Measurements from ENCODE around the gene SH3RF3.

DNA sequence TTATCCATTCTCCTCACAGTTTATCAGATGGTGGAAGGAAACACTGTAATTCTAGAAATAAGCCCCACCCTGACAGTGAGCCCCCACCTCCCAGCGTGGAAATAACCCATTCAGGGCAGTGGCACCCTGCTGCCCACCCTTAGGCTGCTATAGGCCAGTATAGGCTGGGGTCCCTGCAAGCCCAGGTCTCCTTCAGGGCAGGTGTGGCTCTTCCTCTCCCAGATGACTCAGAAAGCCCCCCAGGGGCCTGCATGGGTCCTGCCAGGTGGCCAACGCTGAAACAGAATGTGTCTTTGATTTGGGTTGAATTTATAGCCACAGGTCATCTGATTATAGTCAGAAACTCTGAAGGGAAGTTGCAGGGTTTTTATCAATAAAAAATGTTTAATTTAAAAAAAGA lies 136.4 kb downstream of the SH3RF3 start:
- TF ChIP-seq FOXM1 (IDR thresholded peaks at IDR 0.05; ENCODE audit: low read depth) = no peak
- TF ChIP-seq, protein P1, sequence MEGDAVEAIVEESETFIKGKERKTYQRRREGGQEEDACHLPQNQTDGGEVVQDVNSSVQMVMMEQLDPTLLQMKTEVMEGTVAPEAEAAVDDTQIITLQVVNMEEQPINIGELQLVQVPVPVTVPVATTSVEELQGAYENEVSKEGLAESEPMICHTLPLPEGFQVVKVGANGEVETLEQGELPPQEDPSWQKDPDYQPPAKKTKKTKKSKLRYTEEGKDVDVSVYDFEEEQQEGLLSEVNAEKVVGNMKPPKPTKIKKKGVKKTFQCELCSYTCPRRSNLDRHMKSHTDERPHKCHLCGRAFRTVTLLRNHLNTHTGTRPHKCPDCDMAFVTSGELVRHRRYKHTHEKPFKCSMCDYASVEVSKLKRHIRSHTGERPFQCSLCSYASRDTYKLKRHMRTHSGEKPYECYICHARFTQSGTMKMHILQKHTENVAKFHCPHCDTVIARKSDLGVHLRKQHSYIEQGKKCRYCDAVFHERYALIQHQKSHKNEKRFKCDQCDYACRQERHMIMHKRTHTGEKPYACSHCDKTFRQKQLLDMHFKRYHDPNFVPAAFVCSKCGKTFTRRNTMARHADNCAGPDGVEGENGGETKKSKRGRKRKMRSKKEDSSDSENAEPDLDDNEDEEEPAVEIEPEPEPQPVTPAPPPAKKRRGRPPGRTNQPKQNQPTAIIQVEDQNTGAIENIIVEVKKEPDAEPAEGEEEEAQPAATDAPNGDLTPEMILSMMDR (IDR thresholded peaks at IDR 0.05) = no peak
- no peak for TF ChIP-seq RCOR1 (IDR thresholded peaks at IDR 0.05; ENCODE audit: low read length)
- TF ChIP-seq, protein P2, sequence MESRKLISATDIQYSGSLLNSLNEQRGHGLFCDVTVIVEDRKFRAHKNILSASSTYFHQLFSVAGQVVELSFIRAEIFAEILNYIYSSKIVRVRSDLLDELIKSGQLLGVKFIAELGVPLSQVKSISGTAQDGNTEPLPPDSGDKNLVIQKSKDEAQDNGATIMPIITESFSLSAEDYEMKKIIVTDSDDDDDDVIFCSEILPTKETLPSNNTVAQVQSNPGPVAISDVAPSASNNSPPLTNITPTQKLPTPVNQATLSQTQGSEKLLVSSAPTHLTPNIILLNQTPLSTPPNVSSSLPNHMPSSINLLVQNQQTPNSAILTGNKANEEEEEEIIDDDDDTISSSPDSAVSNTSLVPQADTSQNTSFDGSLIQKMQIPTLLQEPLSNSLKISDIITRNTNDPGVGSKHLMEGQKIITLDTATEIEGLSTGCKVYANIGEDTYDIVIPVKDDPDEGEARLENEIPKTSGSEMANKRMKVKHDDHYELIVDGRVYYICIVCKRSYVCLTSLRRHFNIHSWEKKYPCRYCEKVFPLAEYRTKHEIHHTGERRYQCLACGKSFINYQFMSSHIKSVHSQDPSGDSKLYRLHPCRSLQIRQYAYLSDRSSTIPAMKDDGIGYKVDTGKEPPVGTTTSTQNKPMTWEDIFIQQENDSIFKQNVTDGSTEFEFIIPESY (IDR thresholded peaks at IDR 0.05; ENCODE audit: borderline replicate concordance, low read depth) = no peak
- TF ChIP-seq SIN3A (IDR thresholded peaks at IDR 0.05; ENCODE audit: borderline replicate concordance, low read depth, low read length) = no peak
- no peak for TF ChIP-seq EZH2phosphoT487 (IDR thresholded peaks at IDR 0.05; ENCODE audit: borderline replicate concordance, low read depth)
- TF ChIP-seq, protein P3, sequence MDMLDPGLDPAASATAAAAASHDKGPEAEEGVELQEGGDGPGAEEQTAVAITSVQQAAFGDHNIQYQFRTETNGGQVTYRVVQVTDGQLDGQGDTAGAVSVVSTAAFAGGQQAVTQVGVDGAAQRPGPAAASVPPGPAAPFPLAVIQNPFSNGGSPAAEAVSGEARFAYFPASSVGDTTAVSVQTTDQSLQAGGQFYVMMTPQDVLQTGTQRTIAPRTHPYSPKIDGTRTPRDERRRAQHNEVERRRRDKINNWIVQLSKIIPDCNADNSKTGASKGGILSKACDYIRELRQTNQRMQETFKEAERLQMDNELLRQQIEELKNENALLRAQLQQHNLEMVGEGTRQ (IDR thresholded peaks at IDR 0.05; ENCODE audit: borderline replicate concordance, low read depth, low read length) = no peak

Measured in SK-N-SH (cell line).